Mammary epithelial cell (primary cell): ENCODE results near the gene SPTB.

ENCODE experiments used
- CTCF ChIP-seq, 2 donors: IDR thresholded peaks in 1 of 2; conservative IDR thresholded peaks in 1 of 2; 2 replicates each; pipeline ENCODE4 v1.5.1; 2011 to 2012; ENCODE audit warnings: inconsistent platforms in 2 of 2, low read length in 2 of 2, mild to moderate bottlenecking in 2 of 2, control low read depth in 1 of 2, low read depth in 1 of 2; ENCODE audit not compliant: insufficient read depth in 1 of 2; ENCODE audit errors: extremely low read depth in 1 of 2
- EZH2 ChIP-seq: IDR thresholded peaks from 2 replicates; pipeline ENCODE4 v1.6.1; 2012; ENCODE audit warnings: low read length, inconsistent platforms, borderline replicate concordance

- peak in 1 of 2 donors; percentile 39 for TF ChIP-seq CTCF (conservative IDR thresholded peaks at IDR 0.05 in 1 of 2, IDR thresholded peaks at IDR 0.05 in 1 of 2; ENCODE audit: extremely low read depth in 1 of 2, insufficient read depth in 1 of 2, low read depth in 1 of 2, low read length in 2 of 2)
- no peak for TF ChIP-seq EZH2
Measured at GRCh38 chr14:64745511-64746091, 134.1 kb downstream of the SPTB start.
